ENCODE results near the gene TTPAL.

The TTPAL gene, protein sequence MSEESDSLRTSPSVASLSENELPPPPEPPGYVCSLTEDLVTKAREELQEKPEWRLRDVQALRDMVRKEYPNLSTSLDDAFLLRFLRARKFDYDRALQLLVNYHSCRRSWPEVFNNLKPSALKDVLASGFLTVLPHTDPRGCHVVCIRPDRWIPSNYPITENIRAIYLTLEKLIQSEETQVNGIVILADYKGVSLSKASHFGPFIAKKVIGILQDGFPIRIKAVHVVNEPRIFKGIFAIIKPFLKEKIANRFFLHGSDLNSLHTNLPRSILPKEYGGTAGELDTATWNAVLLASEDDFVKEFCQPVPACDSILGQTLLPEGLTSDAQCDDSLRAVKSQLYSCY

GRCh38 chr20:44475694-44476560 is at the start of gene TTPAL:
Gene TTPAL (plus strand): TSS chr20:44475874. CDS start chr20:44480000, 4,126 bp downstream.
- no peak for FAIRE-seq

GRCh38 chr20:44425923-44426322 is 49.8 kb upstream of the TTPAL start:
- no peak for FAIRE-seq

GRCh38 chr20:44426879-44427790 is 48.5 kb upstream of the TTPAL start:
- FAIRE-seq: no peak

DNA sequence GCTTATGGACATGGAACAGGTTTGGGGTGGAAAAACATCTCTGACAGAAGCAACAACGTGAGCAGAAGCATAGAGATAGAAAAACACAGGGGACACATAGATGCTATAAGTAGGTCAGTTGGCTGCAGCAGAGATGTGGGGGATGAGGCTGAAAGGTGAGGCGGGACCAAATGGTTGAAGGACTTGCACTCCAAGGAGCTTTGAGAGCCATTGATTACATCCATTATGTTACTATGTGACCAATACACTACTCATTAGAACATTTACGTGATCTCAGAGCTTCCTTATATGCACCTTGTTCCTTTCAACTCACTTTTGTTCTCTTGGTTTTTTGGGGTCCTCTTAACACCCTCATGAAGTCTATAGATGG is 47.9 kb upstream of the TTPAL start:
- no peak for FAIRE-seq

GRCh38 chr20:44428174-44429016 is 47.3 kb upstream of the TTPAL start:
- FAIRE-seq: no peak

DNA sequence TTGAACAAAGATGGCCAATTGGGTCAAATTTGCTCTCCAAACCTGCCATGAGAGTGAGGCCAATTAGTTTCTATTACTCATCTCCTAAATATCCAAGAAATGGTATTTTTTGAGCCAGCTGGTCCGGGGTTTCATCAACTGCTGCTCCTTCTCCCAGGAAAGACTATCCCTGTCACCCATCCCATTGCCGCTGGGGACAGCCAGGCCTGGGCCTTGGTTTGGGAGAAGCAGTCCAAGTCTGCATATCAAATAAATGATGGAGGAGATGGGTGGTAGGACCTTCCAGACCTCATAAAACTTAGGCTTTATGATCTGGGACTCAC is 46.7 kb upstream of the TTPAL start:
- no peak for FAIRE-seq

GRCh38 chr20:44429419-44430269 is 46.0 kb upstream of the TTPAL start:
- no peak for FAIRE-seq

GRCh38 chr20:44430270-44431065 is 45.2 kb upstream of the TTPAL start:
- FAIRE-seq: no peak

DNA sequence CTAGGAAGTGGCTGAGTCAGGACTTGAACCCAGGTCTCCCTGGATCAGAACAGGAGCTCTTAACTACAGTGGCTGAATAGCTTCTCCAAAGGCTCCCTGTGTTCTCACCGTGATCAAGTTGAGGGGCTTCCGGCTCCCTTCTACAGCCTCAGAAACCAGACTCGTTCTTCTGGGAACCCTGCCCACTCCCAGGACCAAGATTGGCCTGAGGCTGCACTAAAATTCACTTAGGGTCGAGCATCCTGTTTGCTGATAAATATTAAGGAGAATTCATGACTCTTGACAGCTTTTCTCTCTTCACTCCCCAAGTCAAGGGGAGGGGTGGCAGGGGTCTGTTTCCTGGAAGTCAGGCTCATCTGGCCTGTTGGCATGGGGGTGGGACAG is 44.6 kb upstream of the TTPAL start:
- no peak for FAIRE-seq

- no peak for FAIRE-seq
Measured at GRCh38 chr20:44431502-44432234, 44.0 kb upstream of the TTPAL start.

DNA sequence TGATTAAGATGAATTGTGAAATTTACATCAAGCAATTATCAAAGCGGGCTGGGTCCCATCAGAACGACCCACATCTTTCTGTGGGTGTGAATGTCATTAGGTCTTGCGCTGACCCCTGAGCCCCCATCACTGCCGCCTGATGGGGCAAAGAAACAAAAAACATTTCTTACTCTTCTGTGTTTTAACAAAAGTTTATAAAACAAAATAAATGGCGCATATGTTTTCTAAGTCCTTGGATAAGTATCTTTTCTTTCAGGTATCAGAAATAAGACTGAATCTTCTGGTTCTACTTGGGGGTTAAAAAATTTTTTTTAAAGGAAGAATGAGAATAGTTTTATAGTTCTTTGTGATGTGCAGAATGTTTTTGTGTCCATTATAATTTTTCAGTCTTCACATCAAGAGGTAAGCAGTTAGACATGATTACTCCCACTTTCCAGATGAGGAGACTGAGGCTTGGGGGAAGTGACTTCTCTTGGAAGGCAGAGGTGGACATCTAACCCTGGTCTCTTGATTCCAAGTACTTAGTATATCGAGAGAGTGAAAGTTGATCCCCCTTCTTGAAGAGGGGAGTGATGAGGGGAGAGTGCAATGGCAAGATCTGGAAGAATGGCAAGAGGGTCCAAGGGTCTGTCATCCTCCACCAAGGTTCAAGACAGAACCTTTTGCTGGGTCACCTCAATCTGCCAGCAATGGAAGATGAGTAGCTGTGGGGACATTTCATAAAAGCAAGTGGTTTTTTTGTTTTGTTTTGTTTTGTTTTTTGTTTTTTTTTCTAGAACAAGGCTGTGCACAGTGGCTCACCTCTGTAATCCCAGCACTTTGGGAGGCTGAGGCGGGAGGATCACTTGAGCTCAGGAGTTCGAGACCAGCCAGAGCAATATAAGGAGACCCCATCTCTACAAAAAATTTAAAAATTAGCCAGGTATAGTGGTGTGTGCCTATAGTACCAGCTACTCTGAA is 42.8 kb upstream of the TTPAL start:
- no peak for FAIRE-seq

GRCh38 chr20:44433751-44434538 is 41.7 kb upstream of the TTPAL start:
- FAIRE-seq: no peak

- FAIRE-seq: no peak
Measured at GRCh38 chr20:44435630-44436335, 39.9 kb upstream of the TTPAL start.

DNA sequence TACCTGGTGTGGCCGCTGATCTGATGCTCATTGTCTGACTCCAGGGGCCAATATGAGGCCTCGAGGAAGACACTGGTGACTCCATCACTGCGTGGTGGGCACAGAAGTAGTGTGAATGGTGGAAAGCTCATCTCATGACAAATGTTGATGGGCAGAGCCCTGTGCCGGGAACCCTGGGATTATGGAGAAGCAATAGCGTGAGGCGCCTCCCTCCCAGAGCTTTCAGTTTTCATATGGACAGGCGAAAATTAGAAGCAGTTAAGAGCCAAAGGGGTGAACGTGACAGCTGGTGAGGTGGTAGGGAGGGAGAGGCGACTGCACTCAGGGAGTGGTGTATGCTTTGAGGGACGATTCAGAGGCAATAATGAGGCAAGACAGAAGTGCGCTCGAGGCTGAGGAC is 39.3 kb upstream of the TTPAL start:
- no peak for FAIRE-seq

DNA sequence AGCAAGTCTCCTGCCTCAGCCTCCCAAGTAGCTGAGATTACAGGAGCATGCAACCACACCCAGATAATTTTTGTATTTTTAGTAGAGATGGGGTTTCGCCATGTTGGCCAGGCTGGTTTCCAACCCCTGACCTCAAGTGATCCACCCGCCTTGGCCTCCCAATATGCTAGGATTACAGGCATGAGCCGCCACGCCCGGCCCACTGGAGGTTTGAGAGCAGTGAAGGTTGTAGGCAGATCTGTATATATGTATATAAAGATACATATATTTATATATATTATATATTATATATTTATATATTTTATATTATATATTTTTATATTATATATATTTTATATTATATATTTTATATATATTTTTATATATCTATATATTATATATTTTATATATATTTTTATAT is 38.2 kb upstream of the TTPAL start:
- FAIRE-seq: no peak

DNA sequence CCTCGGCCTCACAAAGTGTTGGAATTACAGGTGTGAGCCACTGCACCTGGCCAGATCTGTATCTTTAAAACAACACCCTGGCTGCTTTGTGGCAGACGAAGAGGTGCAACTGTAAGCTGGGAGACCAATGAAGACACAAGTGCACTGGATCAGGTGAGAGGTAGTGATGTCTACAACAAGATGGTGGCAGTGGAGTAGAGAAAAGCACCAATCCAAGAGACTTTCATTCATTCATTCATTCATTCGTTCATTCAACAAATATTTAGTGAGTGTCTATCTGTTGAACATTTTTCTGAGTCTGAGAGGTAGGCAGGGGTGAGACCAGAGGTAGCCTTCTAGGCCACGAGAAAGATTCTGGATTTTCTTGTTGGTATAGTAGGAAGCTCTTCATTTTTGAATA is 36.9 kb upstream of the TTPAL start:
- FAIRE-seq: no peak

DNA sequence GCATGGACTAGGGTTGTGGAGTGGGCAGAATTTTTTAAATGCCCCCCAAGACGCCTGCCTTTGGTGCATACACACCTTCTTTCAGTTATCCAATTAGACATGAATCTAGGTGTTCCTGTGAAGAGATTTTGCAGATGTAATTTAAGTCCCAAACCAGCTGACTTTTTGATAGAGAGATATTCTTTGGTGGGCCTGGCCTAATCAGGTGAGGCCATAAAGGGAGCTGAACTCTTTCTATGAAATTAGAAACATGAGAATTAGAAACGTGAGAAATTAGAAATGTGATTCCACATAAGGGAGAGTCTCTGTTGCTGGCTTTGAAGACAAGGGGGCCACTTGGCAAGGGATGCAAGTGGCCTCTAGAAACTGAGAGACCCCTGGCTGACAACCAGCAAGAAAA is 36.4 kb upstream of the TTPAL start:
- no peak for FAIRE-seq
